DND-41 (cell line): Measurements from ENCODE around the gene RUNX3.

ENCODE experiments used
- CTCF ChIP-seq: IDR thresholded peaks from 2 replicates; pipeline ENCODE4 v1.5.1; 2012; ENCODE audit warnings: borderline replicate concordance, low read length, moderate library complexity, mild to moderate bottlenecking; ENCODE audit not compliant: poor library complexity, severe bottlenecking; ENCODE audit errors: extremely low read depth
- EZH2 ChIP-seq: IDR thresholded peaks from 3 replicates; pipeline ENCODE4 v1.6.1; 2012; ENCODE audit warnings: borderline replicate concordance, low read depth, mild to moderate bottlenecking, moderate library complexity, low read length, inconsistent platforms; ENCODE audit not compliant: severe bottlenecking

GRCh38 chr1:24896596-24897262 lies 33.3 kb downstream of the RUNX3 start:
- TF ChIP-seq CTCF (no peak), EZH2 (no peak)
